IMR-90 (cell line): Measurements from ENCODE around the gene UNC79.

Source experiments
- BHLHE40 ChIP-seq: fragments of 150-350 bp; IDR thresholded peaks from 2 replicates; pipeline ENCODE4 v1.6.1; 2016; ENCODE audit warnings: mild to moderate bottlenecking, low read depth, low read length
- CEBPB ChIP-seq: IDR thresholded peaks from 2 replicates; pipeline ENCODE4 v1.6.1; 2012; ENCODE audit warnings: low read depth, low read length, improper control_type of control experiment
- FOS ChIP-seq: fragments of 150-350 bp; IDR thresholded peaks from 2 replicates; pipeline ENCODE4 v1.6.1; 2016; ENCODE audit warnings: low read depth, low read length
- MXI1 ChIP-seq: IDR thresholded peaks from 2 replicates; pipeline ENCODE4 v1.6.1; 2012; ENCODE audit warnings: low read depth, mild to moderate bottlenecking, low read length, moderate library complexity, borderline replicate concordance
- POLR2A ChIP-seq: IDR thresholded peaks from 2 replicates; pipeline ENCODE4 v1.6.1; 2012; ENCODE audit warnings: mild to moderate bottlenecking, low read depth, low read length
- RCOR1 ChIP-seq: IDR thresholded peaks from 2 replicates; pipeline ENCODE4 v1.6.1; 2012; ENCODE audit warnings: mild to moderate bottlenecking, low read length, improper control_type of control experiment; ENCODE audit not compliant: insufficient replicate concordance
- TF ChIP-seq, protein P1 (sequence below): conservative IDR thresholded peaks from 2 replicates; pipeline ENCODE4 v1.5.1; 2012; ENCODE audit warnings: mild to moderate bottlenecking, low read depth, low read length, improper control_type of control experiment
- TF ChIP-seq, protein P2 (sequence below): fragments of 150-350 bp; IDR thresholded peaks from 2 replicates; pipeline ENCODE4 v1.6.1; 2016; ENCODE audit warnings: low read depth, mild to moderate bottlenecking, low read length, moderate library complexity, borderline replicate concordance

DNA sequence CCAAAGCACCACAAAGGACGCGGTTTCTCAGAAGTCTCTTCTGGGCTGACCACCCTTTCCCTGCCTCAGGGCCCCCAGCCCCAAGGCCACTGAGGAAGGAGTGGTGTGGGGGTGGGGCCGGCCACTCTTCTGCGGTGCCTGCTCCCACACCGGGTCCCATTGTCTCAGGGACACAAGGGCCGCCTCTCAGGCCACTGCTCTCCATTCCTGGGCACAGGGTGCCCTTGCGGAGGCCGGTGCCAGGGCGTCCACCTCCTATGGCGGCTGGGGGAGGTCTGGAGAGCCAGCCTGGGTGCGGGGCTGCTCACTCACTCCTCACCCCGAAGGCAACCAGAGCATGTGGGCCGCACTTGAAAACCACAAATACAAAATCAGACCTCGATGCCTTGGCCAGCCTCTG lies 313.4 kb downstream of the UNC79 start:
- TF ChIP-seq, protein P1, sequence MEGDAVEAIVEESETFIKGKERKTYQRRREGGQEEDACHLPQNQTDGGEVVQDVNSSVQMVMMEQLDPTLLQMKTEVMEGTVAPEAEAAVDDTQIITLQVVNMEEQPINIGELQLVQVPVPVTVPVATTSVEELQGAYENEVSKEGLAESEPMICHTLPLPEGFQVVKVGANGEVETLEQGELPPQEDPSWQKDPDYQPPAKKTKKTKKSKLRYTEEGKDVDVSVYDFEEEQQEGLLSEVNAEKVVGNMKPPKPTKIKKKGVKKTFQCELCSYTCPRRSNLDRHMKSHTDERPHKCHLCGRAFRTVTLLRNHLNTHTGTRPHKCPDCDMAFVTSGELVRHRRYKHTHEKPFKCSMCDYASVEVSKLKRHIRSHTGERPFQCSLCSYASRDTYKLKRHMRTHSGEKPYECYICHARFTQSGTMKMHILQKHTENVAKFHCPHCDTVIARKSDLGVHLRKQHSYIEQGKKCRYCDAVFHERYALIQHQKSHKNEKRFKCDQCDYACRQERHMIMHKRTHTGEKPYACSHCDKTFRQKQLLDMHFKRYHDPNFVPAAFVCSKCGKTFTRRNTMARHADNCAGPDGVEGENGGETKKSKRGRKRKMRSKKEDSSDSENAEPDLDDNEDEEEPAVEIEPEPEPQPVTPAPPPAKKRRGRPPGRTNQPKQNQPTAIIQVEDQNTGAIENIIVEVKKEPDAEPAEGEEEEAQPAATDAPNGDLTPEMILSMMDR, result no peak
- TF ChIP-seq RCOR1 (no peak), FOS (no peak), POLR2A (no peak), MXI1 (no peak), CEBPB (no peak), BHLHE40 (no peak)
- TF ChIP-seq, protein P2, sequence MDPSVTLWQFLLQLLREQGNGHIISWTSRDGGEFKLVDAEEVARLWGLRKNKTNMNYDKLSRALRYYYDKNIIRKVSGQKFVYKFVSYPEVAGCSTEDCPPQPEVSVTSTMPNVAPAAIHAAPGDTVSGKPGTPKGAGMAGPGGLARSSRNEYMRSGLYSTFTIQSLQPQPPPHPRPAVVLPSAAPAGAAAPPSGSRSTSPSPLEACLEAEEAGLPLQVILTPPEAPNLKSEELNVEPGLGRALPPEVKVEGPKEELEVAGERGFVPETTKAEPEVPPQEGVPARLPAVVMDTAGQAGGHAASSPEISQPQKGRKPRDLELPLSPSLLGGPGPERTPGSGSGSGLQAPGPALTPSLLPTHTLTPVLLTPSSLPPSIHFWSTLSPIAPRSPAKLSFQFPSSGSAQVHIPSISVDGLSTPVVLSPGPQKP, result no peak
